Skeletal muscle satellite cell (primary cell): ENCODE data around the gene DMBX1.

ENCODE experiments used
- H3K27me3 ChIP-seq: 2 replicates; pipeline ENCODE4 v1.7.0; 2013; ENCODE audit warnings: low read length; ENCODE audit not compliant: control insufficient read depth, insufficient read depth
- H3K36me3 ChIP-seq: 2 replicates; pipeline ENCODE4 v1.7.0; 2013; ENCODE audit warnings: mild to moderate bottlenecking, control low read depth, low read length; ENCODE audit not compliant: insufficient read depth
- H3K4me1 ChIP-seq: 2 replicates; pipeline ENCODE4 v1.7.0; 2013; ENCODE audit warnings: low read length; ENCODE audit not compliant: control insufficient read depth, insufficient read depth
- H3K4me2 ChIP-seq: 2 replicates; pipeline ENCODE4 v1.7.0; 2013; ENCODE audit warnings: mild to moderate bottlenecking, low read length
- H3K4me3 ChIP-seq: 2 replicates; pipeline ENCODE4 v1.7.0; 2013; ENCODE audit warnings: low read length
- H3K9ac ChIP-seq: 2 replicates; pipeline ENCODE4 v1.7.0; 2013; ENCODE audit warnings: mild to moderate bottlenecking, low read depth, low read length, moderate library complexity
- H3K9me3 ChIP-seq: replicated peaks from 2 replicates; pipeline ENCODE4 v1.7.0; 2013; ENCODE audit warnings: mild to moderate bottlenecking, control low read depth, low read length

The DMBX1 gene

DNA sequence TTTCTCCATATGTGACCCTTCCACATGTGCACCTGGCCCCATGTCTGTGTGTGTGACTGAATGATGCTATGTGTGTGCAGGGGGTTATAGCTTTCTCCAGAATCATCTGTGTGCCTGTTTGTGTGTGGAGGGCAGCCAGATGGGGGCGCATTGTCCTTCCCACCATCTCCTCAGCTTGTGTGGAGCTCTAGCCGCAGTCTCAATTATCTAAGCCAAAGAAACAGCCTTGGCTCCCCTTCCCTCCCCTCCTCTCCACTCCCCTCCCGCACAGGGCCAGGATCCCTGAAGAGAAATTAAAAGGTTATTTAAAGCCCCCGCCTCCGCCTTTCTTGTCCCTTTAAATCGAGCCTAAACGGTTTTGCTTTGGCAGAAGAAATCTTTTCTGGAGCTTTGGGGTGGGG is 1.8 kb upstream of the DMBX1 start:
- H3K36me3 ChIP-seq: no peaks in the 10 kb centered on the region
- no peak overlapping the region for H3K4me3 ChIP-seq
- no peaks in the 10 kb centered on the region for H3K9me3 ChIP-seq
- H3K9ac ChIP-seq: no peak overlapping the region
- peaks cover 92% of the 10 kb centered on the region for H3K27me3 ChIP-seq
- H3K4me2 ChIP-seq: no peak overlapping the region
- peaks cover 10% of the 10 kb centered on the region for H3K4me1 ChIP-seq

DNA sequence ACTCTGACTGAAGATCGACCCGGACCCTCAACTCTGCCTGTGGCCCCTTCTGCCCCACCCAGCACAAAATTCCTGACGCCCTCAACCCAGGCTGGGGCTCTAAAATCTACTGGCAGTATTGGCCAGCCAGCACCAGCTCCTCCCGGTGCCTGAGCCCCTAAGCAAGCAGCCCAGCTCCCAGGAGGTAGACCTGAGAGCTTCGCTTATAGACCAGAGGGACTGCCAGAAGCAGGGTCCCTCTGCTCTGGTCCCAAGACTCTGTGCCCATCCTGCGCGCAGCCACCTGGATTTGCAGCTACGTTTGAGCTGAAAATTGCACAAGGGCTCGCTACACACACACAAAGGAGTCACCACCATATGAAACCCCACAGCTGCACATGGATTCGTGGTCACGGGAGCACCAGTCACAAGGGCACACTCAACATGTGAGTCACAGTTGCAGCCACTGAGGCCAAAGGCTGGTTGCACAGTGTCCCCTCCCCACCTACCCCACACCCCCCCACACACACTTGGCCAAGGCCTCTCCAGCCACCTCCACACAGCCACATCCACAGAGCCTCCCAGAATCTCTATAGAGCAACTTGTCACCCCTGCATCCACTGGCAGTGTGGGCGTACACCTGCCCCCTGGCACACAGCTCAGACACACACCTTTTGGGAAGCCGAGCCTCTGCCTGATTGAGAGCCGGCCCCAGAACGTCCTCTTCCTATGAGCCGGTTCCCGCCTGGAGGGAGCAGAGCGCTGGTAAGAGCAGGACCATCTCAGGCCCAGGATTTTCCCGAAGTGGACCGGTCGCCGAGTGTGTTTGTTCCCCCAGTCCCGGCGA is 1.1 kb upstream of the DMBX1 start:
- H3K4me1 ChIP-seq: peaks cover 10% of the 10 kb centered on the region
- H3K9me3 ChIP-seq: no peaks in the 10 kb centered on the region
- H3K27me3 ChIP-seq: peaks cover 90% of the 10 kb centered on the region
- no peak overlapping the region for H3K9ac ChIP-seq
- no peak overlapping the region for H3K4me3 ChIP-seq
- H3K36me3 ChIP-seq: no peaks in the 10 kb centered on the region
- H3K4me2 ChIP-seq: no peak overlapping the region

- H3K9me3 ChIP-seq: no peaks in the 10 kb centered on the region
- H3K4me1 ChIP-seq: peaks cover 10% of the 10 kb centered on the region
- peaks cover 90% of the 10 kb centered on the region for H3K27me3 ChIP-seq
- peak overlapping the region; percentile 64 for H3K4me3 ChIP-seq
- H3K9ac ChIP-seq: no peak overlapping the region
- no peaks in the 10 kb centered on the region for H3K36me3 ChIP-seq
- H3K4me2 ChIP-seq: peak overlapping the region; percentile 80
Observed at GRCh38 chr1:46489169-46489637, 433 bp upstream of the DMBX1 start.

DNA sequence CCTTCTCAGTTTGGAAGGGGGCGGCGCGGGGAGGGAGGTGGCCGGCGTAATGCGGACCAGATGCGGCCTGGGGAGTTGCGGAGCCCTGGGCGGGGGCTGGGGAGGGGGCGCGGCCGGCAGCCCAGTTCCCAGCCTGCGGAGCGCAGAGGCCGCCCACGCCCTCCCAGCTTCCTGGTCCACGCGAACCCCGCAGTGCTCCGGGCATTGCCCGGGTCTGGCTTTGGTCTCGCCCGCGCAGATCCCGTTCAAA is 695 bp downstream of the DMBX1 start:
- Histone ChIP-seq H3K9ac (no peak overlapping the region), H3K27me3 (peaks cover 91% of the 10 kb centered on the region), H3K36me3 (no peaks in the 10 kb centered on the region), H3K4me1 (peaks cover 10% of the 10 kb centered on the region), H3K4me3 (no peak overlapping the region), H3K9me3 (no peaks in the 10 kb centered on the region), H3K4me2 (peak overlapping the region; percentile 80)

- Histone ChIP-seq H3K9ac (no peak overlapping the region), H3K4me3 (no peak overlapping the region), H3K4me2 (peak overlapping the region; percentile 80), H3K9me3 (no peaks in the 10 kb centered on the region), H3K36me3 (no peaks in the 10 kb centered on the region), H3K4me1 (peaks cover 10% of the 10 kb centered on the region), H3K27me3 (peaks cover 94% of the 10 kb centered on the region)
Observed at GRCh38 chr1:46490656-46491442, 1.2 kb downstream of the DMBX1 start.

DNA sequence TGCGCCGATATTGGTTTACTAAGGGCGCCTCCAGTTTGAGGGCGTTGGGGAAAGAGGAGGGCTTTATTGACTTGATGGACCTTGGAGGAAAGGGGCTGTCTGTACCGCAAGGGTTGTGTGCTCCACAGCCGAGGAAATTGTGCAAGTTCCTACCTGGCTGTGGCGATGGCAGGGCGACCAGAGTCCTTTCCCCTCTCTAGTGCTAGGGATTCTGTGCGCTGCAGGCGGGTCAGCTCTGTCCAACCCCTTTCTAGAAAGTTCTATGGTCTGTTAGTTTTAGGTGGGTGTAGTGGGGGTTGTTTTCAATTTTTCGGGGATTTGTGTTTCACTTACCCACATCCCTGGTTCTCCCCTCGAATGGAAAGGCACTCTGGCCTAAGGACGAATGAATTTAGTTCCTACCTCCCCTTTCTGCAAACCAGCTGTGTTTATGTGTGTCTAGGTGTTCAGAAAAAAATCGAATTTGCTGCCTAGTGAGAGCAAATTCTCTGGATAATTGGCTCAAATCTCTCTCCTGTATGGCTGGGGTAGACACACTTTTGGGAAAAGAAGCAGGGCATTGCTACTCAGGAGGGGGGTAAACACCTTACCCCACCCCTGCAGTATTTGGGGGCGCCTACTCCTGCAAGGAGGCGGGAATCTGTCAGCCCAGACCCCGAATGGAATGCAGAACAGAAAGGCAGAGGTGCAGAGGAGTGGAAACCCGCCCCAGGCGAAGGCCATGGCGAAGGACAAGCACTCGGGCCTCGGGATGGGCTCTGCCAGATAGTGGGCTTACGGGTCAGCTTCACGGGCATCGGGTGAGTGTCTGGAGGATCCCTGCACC is 2.0 kb downstream of the DMBX1 start:
- peaks cover 10% of the 10 kb centered on the region for H3K4me1 ChIP-seq
- H3K9ac ChIP-seq: no peak overlapping the region
- no peak overlapping the region for H3K4me2 ChIP-seq
- H3K9me3 ChIP-seq: no peaks in the 10 kb centered on the region
- H3K36me3 ChIP-seq: no peaks in the 10 kb centered on the region
- H3K27me3 ChIP-seq: peaks cover 94% of the 10 kb centered on the region
- no peak overlapping the region for H3K4me3 ChIP-seq

DNA sequence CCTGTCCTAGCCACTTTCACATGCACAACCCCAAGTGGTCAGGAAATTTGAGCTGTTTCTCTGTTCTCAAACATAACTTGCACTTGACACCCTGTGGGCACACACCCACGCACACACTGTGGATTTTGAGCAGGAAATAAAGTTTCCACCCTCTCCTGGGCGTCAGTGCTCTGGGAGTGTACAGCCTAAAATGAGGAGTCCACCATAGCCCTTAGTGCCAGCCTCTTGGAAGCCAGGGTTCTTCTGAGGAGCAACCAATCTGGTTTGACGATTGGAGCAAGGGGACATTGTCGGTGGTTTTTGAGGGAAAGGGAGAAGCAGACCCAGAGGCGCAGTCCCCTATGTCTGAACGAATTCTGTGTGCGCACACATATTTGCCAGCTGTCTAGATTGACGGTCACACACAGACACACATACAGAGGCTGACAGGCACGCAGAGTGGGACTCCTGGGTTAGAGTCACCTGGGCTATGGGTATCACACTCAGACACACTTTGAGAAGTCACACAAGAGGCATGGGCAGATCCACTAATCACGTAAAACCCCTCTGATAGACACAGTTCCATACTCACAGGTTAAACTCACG is 2.7 kb downstream of the DMBX1 start:
- no peak overlapping the region for H3K4me3 ChIP-seq
- H3K27me3 ChIP-seq: peaks cover 94% of the 10 kb centered on the region
- peaks cover 10% of the 10 kb centered on the region for H3K4me1 ChIP-seq
- H3K9me3 ChIP-seq: no peaks in the 10 kb centered on the region
- H3K9ac ChIP-seq: no peak overlapping the region
- no peaks in the 10 kb centered on the region for H3K36me3 ChIP-seq
- no peak overlapping the region for H3K4me2 ChIP-seq

GRCh38 chr1:46492871-46493270 is 3.2 kb downstream of the DMBX1 start:
- Histone ChIP-seq H3K9ac (no peak overlapping the region), H3K4me3 (no peak overlapping the region), H3K27me3 (peaks cover 92% of the 10 kb centered on the region), H3K4me1 (peaks cover 10% of the 10 kb centered on the region), H3K36me3 (no peaks in the 10 kb centered on the region), H3K4me2 (no peak overlapping the region), H3K9me3 (no peaks in the 10 kb centered on the region)

GRCh38 chr1:46493316-46494032 is 3.8 kb downstream of the DMBX1 start:
- no peaks in the 10 kb centered on the region for H3K36me3 ChIP-seq
- no peak overlapping the region for H3K4me3 ChIP-seq
- no peak overlapping the region for H3K9ac ChIP-seq
- H3K4me1 ChIP-seq: peaks cover 10% of the 10 kb centered on the region
- H3K9me3 ChIP-seq: no peaks in the 10 kb centered on the region
- H3K4me2 ChIP-seq: no peak overlapping the region
- peaks cover 94% of the 10 kb centered on the region for H3K27me3 ChIP-seq

GRCh38 chr1:46494910-46495309 is 5.3 kb downstream of the DMBX1 start:
- Histone ChIP-seq H3K27me3 (peaks cover 88% of the 10 kb centered on the region), H3K4me3 (no peak overlapping the region), H3K9me3 (no peaks in the 10 kb centered on the region), H3K9ac (no peak overlapping the region), H3K4me2 (no peak overlapping the region), H3K36me3 (no peaks in the 10 kb centered on the region), H3K4me1 (peaks cover 3% of the 10 kb centered on the region)
